ENCODE results near the gene RAB15. TPM values are rescaled to one million over a fixed set of nuclear protein-coding genes. Genes with fewer than 3 reads are reported as not detected.
A peak's percentile ranks its signal among the peaks of the same experiment; 100 is the strongest.

RAB15 gene
- total and polyA plus RNA-seq, 2 donors from 2014 or later: 18.3 to 21.7 TPM

- FAIRE-seq (no peak), DNase-seq (no peak)
- H3K4me3 ChIP-seq (ENCODE audit: low read length in 3 of 3): no peak overlapping the region
- no peak overlapping the region for H3K9ac ChIP-seq (ENCODE audit: low read length in 3 of 3)
- TF ChIP-seq, protein P1, sequence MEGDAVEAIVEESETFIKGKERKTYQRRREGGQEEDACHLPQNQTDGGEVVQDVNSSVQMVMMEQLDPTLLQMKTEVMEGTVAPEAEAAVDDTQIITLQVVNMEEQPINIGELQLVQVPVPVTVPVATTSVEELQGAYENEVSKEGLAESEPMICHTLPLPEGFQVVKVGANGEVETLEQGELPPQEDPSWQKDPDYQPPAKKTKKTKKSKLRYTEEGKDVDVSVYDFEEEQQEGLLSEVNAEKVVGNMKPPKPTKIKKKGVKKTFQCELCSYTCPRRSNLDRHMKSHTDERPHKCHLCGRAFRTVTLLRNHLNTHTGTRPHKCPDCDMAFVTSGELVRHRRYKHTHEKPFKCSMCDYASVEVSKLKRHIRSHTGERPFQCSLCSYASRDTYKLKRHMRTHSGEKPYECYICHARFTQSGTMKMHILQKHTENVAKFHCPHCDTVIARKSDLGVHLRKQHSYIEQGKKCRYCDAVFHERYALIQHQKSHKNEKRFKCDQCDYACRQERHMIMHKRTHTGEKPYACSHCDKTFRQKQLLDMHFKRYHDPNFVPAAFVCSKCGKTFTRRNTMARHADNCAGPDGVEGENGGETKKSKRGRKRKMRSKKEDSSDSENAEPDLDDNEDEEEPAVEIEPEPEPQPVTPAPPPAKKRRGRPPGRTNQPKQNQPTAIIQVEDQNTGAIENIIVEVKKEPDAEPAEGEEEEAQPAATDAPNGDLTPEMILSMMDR (IDR thresholded peaks at IDR 0.05; ENCODE audit: borderline replicate concordance, extremely low read depth, insufficient read depth): no peak
- intact Hi-C loops (cut with DNase I): no loop called here
- no peak overlapping the region for H3K27ac ChIP-seq (ENCODE audit: low read depth in 2 of 2, low read length in 2 of 2)
- no peaks in the 10 kb centered on the region for H3K36me3 ChIP-seq (ENCODE audit: control insufficient read depth in 2 of 3, insufficient read depth in 3 of 3, low read length in 3 of 3)
- peaks cover 0 to 6% (median 2%) of the 10 kb centered on the region in 3 donors for H3K4me1 ChIP-seq (ENCODE audit: control insufficient read depth in 2 of 3, insufficient read depth in 2 of 3, low read depth in 1 of 3, low read length in 3 of 3)
- H3K9me3 ChIP-seq (ENCODE audit: control insufficient read depth in 2 of 3, insufficient read depth in 1 of 3, low read length in 3 of 3): no peaks in the 10 kb centered on the region
- H3K27me3 ChIP-seq (ENCODE audit: control insufficient read depth, insufficient read depth, low read length): no peaks in the 10 kb centered on the region
These were observed 2.4 kb upstream of the RAB15 start for GRCh38 chr14:64974563-64974962.

- no peaks in the 10 kb centered on the region for H3K27me3 ChIP-seq (ENCODE audit: control insufficient read depth, insufficient read depth, low read length)
- no peaks in the 10 kb centered on the region for H3K9me3 ChIP-seq (ENCODE audit: control insufficient read depth in 2 of 3, insufficient read depth in 1 of 3, low read length in 3 of 3)
- H3K36me3 ChIP-seq (ENCODE audit: control insufficient read depth in 2 of 3, insufficient read depth in 3 of 3, low read length in 3 of 3): no peaks in the 10 kb centered on the region
- no peak overlapping the region for H3K9ac ChIP-seq (ENCODE audit: low read length in 3 of 3)
- no peak overlapping the region for H3K27ac ChIP-seq (ENCODE audit: low read depth in 2 of 2, low read length in 2 of 2)
- H3K4me3 ChIP-seq (ENCODE audit: low read length in 3 of 3): no peak overlapping the region
- H3K4me1 ChIP-seq (ENCODE audit: control insufficient read depth in 2 of 3, insufficient read depth in 2 of 3, low read depth in 1 of 3, low read length in 3 of 3): peaks cover 0 to 6% (median 0%) of the 10 kb centered on the region in 3 donors
- DNase-seq (no peak), FAIRE-seq (no peak)
- intact Hi-C loops (cut with DNase I): no loop called here
- TF ChIP-seq, protein P1 (IDR thresholded peaks at IDR 0.05; ENCODE audit: borderline replicate concordance, extremely low read depth, insufficient read depth): no peak
These were observed 1.7 kb upstream of the RAB15 start for GRCh38 chr14:64973826-64974225.

- no peaks in the 10 kb centered on the region for H3K27me3 ChIP-seq (ENCODE audit: control insufficient read depth, insufficient read depth, low read length)
- no peak overlapping the region for H3K9ac ChIP-seq (ENCODE audit: low read length in 3 of 3)
- H3K36me3 ChIP-seq (ENCODE audit: control insufficient read depth in 2 of 3, insufficient read depth in 3 of 3, low read length in 3 of 3): no peaks in the 10 kb centered on the region
- H3K9me3 ChIP-seq (ENCODE audit: control insufficient read depth in 2 of 3, insufficient read depth in 1 of 3, low read length in 3 of 3): no peaks in the 10 kb centered on the region
- no peak for FAIRE-seq
- DNase-seq: no peak
- H3K4me3 ChIP-seq (ENCODE audit: low read length in 3 of 3): peak overlapping the region in 2 of 3 donors; percentile 49 to 65
- TF ChIP-seq, protein P1 (IDR thresholded peaks at IDR 0.05; ENCODE audit: borderline replicate concordance, extremely low read depth, insufficient read depth): no peak
- no peak overlapping the region for H3K27ac ChIP-seq (ENCODE audit: low read depth in 2 of 2, low read length in 2 of 2)
- H3K4me1 ChIP-seq (ENCODE audit: control insufficient read depth in 2 of 3, insufficient read depth in 2 of 3, low read depth in 1 of 3, low read length in 3 of 3): peaks cover 0 to 6% (median 0%) of the 10 kb centered on the region in 3 donors
- intact Hi-C loops (cut with DNase I): no loop called here
These were observed 898 bp upstream of the RAB15 start for GRCh38 chr14:64973026-64973442.

- Histone ChIP-seq H3K4me1 (ENCODE audit: control insufficient read depth in 2 of 3, insufficient read depth in 2 of 3, low read depth in 1 of 3, low read length in 3 of 3) (peaks cover 0 to 9% (median 0%) of the 10 kb centered on the region in 3 donors), H3K9me3 (ENCODE audit: control insufficient read depth in 2 of 3, insufficient read depth in 1 of 3, low read length in 3 of 3) (no peaks in the 10 kb centered on the region), H3K27ac (ENCODE audit: low read depth in 2 of 2, low read length in 2 of 2) (peak overlapping the region; percentile 32 to 60), H3K27me3 (ENCODE audit: control insufficient read depth, insufficient read depth, low read length) (no peaks in the 10 kb centered on the region), H3K9ac (ENCODE audit: low read length in 3 of 3) (peak overlapping the region in 2 of 3 donors; percentile 43 to 78), H3K4me3 (ENCODE audit: low read length in 3 of 3) (peak overlapping the region; percentile 50 to 66 (median 64)), H3K36me3 (ENCODE audit: control insufficient read depth in 2 of 3, insufficient read depth in 3 of 3, low read length in 3 of 3) (no peaks in the 10 kb centered on the region)
- no peak for FAIRE-seq
- intact Hi-C loops (cut with DNase I): no loop called here
- TF ChIP-seq, protein P1 (IDR thresholded peaks at IDR 0.05; ENCODE audit: borderline replicate concordance, extremely low read depth, insufficient read depth): no peak
- peak in 3 of 5 donors; percentile 40 to 80 (median 42) for DNase-seq
These were observed 619 bp downstream of the RAB15 start for GRCh38 chr14:64971491-64971942.

Data from kidney (tissue), 14 donors.